H1 (cell line): ENCODE results near the gene RPL7A. TPM values are rescaled to one million over a fixed set of nuclear protein-coding genes. Genes with fewer than 3 reads are reported as not detected.

Experiments used
- GTF2F1 ChIP-seq: IDR thresholded peaks from 2 replicates; pipeline ENCODE4 v1.6.1; 2012; ENCODE audit warnings: low read depth, low read length, improper control_type of control experiment, borderline replicate concordance
- polyA plus RNA-seq, 7 experiments: library from polyadenylated mRNA; depleted of rRNA in 3 of 7; stranded (reverse) in 5 of 7; unstranded in 2 of 7; fragments of >200 nt in 5 of 7; fragments of 200-250 nt in 2 of 7; gene quantifications; 1 replicate in 5 of 7; 2 replicates in 1 of 7; 4 replicates in 1 of 7; pipeline versions ENCODE4 v1.2.1 to v1.2.3, GENCODE V29; 2011 to 2013; ENCODE audit warnings: missing spikeins in 2 of 7, mixed read lengths in 2 of 7
- total RNA-seq: library from RNA; stranded (reverse); fragmentation: NEBNext Ultra II Directional; extraction: Animal tissue kit (Norgen Biotek cat#: 25700); gene quantifications from 2 replicates; pipeline ENCODE4 v1.2.1, GENCODE V29; 2021

Gene RPL7A
- total and polyA plus RNA-seq, 2 of the 8 experiments (the other 6 are each of a cell fraction or from before 2014, with no cell fraction given): 2,578 to 2,783 TPM

GRCh38 chr9:133356391-133357091 is 8.5 kb downstream of the RPL7A start, which contains the start of the genes SURF1 and SURF2 (continued):
- TF ChIP-seq GTF2F1: no peak
- TF ChIP-seq, all 59 proteins: peak for 18
